HG03064 (cell line): ENCODE data around the gene SH3PXD2B.
"Not testable (repeated sequence)": the region's sequence is repeated elsewhere in the genome, so short reads cannot be mapped to it uniquely, and the experiment has no call there.

ENCODE experiments used
- ATAC-seq: cut with Tn5 transposase; IDR thresholded peaks from one replicate; pipeline ENCODE4 v1.9.1; 2021; ENCODE audit warnings: low read depth; ENCODE audit not compliant: unreplicated experiment

Gene SH3PXD2B

GRCh38 chr5:172420235-172420939 lies 33.9 kb downstream of the SH3PXD2B start:
- ATAC-seq = no peak

GRCh38 chr5:172418862-172419814 lies 35.2 kb downstream of the SH3PXD2B start:
- no peak for ATAC-seq

GRCh38 chr5:172417983-172418630 lies 36.2 kb downstream of the SH3PXD2B start:
- no peak for ATAC-seq

- no peak for ATAC-seq
These were observed 37.0 kb downstream of the SH3PXD2B start for GRCh38 chr5:172417130-172417841.

GRCh38 chr5:172415362-172416275 lies 38.7 kb downstream of the SH3PXD2B start:
- ATAC-seq = no peak

- ATAC-seq = no peak
These were observed 39.6 kb downstream of the SH3PXD2B start for GRCh38 chr5:172414531-172415361.

- ATAC-seq = no peak
These were observed 40.6 kb downstream of the SH3PXD2B start for GRCh38 chr5:172413601-172414171.

GRCh38 chr5:172412724-172413286 lies 41.5 kb downstream of the SH3PXD2B start:
- ATAC-seq = no peak

GRCh38 chr5:172411484-172412072 lies 42.7 kb downstream of the SH3PXD2B start:
- ATAC-seq = no peak

- ATAC-seq = no peak
These were observed 43.5 kb downstream of the SH3PXD2B start for GRCh38 chr5:172410662-172411483.

- ATAC-seq = no peak
These were observed 44.2 kb downstream of the SH3PXD2B start for GRCh38 chr5:172410160-172410559.

- not testable (repeated sequence) for ATAC-seq
These were observed 44.8 kb downstream of the SH3PXD2B start for GRCh38 chr5:172409477-172409876.

GRCh38 chr5:172407822-172408221 lies 46.5 kb downstream of the SH3PXD2B start:
- ATAC-seq = no peak

- ATAC-seq = no peak
These were observed 47.1 kb downstream of the SH3PXD2B start for GRCh38 chr5:172407241-172407691.

GRCh38 chr5:172405226-172406107 lies 48.9 kb downstream of the SH3PXD2B start:
- no peak for ATAC-seq

GRCh38 chr5:172404746-172405145 lies 49.6 kb downstream of the SH3PXD2B start:
- ATAC-seq = no peak
